GM19238 (cell line): Measurements from ENCODE around the gene SERTM2.

Source experiments
- DNase-seq: peaks from one replicate; pipeline ENCODE4 v3.0.0; 2011; ENCODE audit warnings: low spot score; ENCODE audit not compliant: insufficient read length

The SERTM2 gene

GRCh38 chrX:111560801-111561200 is 49.4 kb downstream of the SERTM2 start:
- no peak for DNase-seq

- DNase-seq = no peak
Observed at GRCh38 chrX:111561851-111562250, 50.4 kb downstream of the SERTM2 start.

DNA sequence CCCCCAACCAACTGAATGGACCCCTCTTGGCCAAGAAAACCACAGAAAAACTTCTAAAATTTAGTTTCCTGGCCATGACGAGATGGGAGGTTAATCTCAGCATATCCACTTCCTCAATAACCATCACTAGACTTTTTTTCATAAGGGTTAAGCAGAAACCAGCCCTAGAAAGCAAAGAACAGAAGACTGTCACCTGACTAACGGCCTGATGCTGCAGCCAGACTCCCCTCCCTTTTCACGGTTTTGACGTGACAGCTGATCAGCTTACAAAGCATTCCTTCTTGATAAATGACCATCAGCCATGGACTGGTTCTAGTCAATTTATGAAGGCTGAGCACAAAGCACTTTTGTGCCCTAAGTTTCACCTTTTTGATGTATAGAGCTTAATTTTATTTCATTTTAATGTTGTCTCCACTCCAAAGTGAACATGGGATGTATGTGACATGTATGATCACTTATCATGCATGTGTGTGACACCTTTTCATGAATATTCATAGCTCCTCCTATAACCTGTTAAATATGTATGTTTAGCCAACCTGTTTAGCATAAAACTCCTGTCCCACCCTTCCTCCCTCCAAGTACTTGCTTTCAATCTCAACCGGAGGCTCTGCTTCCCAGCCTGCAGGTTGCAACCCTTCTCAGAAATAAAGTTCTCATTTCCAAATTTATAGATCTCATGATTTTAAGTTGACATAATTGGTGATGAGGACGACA is 56.3 kb downstream of the SERTM2 start:
- DNase-seq = no peak

DNA sequence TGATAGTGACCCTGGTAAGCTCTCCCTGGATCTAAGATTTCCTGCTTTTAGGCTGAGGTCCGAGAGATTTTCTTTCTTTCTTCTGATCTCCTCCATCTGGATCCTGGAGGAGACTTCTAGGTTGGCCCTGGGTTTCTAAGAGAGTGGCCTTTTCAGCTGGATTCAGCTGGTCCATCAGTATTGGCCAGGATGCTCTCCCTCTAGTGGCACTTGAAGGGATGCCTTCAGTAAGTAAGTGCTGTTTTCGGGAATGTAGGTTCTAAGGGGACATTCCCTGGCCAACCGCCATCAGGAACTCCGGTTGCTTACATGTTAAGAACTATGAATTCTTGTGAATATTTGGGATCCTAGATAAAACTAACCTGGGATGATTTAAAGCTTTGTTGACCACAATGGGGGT is 56.9 kb downstream of the SERTM2 start:
- DNase-seq = no peak

- no peak for DNase-seq
Observed at GRCh38 chrX:111568817-111569216, 57.4 kb downstream of the SERTM2 start.
